Keratinocyte (primary cell): Measurements from ENCODE around the gene NUBP2. TPM values are rescaled to one million over a fixed set of nuclear protein-coding genes. Genes with fewer than 3 reads are reported as not detected.

Experiments used
- DNase-seq: peaks from one replicate; pipeline ENCODE4 v3.0.0-alpha.2; 2011; ENCODE audit warnings: low read depth, missing footprints, low spot score
- FAIRE-seq: peaks from 2 replicates; lab custom pipeline; 2011; peaks lifted over from hg19 to GRCh38; lab: Jason Lieb, UNC
- H2AFZ ChIP-seq: 2 replicates; pipeline ENCODE4 v1.6.0; 2012; ENCODE audit warnings: low read length, control low read depth, inconsistent platforms; ENCODE audit not compliant: control insufficient read depth
- H3K27ac ChIP-seq: 2 replicates; pipeline ENCODE4 v1.5.1; 2011; ENCODE audit warnings: low read length; ENCODE audit not compliant: control insufficient read depth, insufficient read depth
- H3K27me3 ChIP-seq: 3 replicates; pipeline ENCODE4 v1.6.0; 2011; ENCODE audit warnings: low read length; ENCODE audit not compliant: control insufficient read depth, insufficient read depth; ENCODE audit errors: extremely low read depth
- H3K36me3 ChIP-seq, 2 experiments: 2 replicates in 1 of 2; 3 replicates in 1 of 2; pipeline ENCODE4 v1.5.1; 2011; ENCODE audit warnings: low read length in 2 of 2, mild to moderate bottlenecking in 1 of 2; ENCODE audit not compliant: control insufficient read depth in 2 of 2, insufficient read depth in 2 of 2; ENCODE audit errors: extremely low read depth in 1 of 2
- H3K4me1 ChIP-seq: 3 replicates; pipeline ENCODE4 v1.5.1; 2011; ENCODE audit warnings: low read length; ENCODE audit not compliant: control insufficient read depth, insufficient read depth; ENCODE audit errors: extremely low read depth
- H3K4me2 ChIP-seq: 3 replicates; pipeline ENCODE4 v1.6.0; 2011; ENCODE audit warnings: low read depth, low read length; ENCODE audit not compliant: control insufficient read depth, insufficient read depth; ENCODE audit errors: extremely low read depth
- H3K4me3 ChIP-seq, 3 experiments: fragments of 200-600 bp in 1 of 3; sonication (generic) in 1 of 3; 2 replicates in 2 of 3; 3 replicates in 1 of 3; pipeline ENCODE4 v1.5.1; 2011 to 2016; ENCODE audit warnings: low read length in 3 of 3, mild to moderate bottlenecking in 3 of 3, control low read depth in 2 of 3, inconsistent platforms in 1 of 3, low read depth in 1 of 3, mixed read lengths in 1 of 3, mixed run types in 1 of 3, moderate library complexity in 1 of 3; ENCODE audit not compliant: control insufficient read depth in 2 of 3, insufficient read depth in 2 of 3; ENCODE audit errors: extremely low read depth in 1 of 3
- H3K79me2 ChIP-seq: 2 replicates; pipeline ENCODE4 v1.6.0; 2012; ENCODE audit warnings: low read length; ENCODE audit not compliant: control insufficient read depth, insufficient read depth
- H3K9ac ChIP-seq: 3 replicates; pipeline ENCODE4 v1.6.0; 2011; ENCODE audit warnings: low read length; ENCODE audit not compliant: control insufficient read depth, insufficient read depth; ENCODE audit errors: extremely low read depth
- H3K9me1 ChIP-seq: 3 replicates; pipeline ENCODE4 v1.6.0; 2011; ENCODE audit warnings: low read length; ENCODE audit not compliant: control insufficient read depth, insufficient read depth; ENCODE audit errors: extremely low read depth
- H3K9me3 ChIP-seq: 2 replicates; pipeline ENCODE4 v1.5.1; 2012; ENCODE audit warnings: low read depth, low read length; ENCODE audit not compliant: control insufficient read depth
- H4K20me1 ChIP-seq: 3 replicates; pipeline ENCODE4 v1.6.0; 2011; ENCODE audit warnings: low read length; ENCODE audit not compliant: control insufficient read depth, insufficient read depth; ENCODE audit errors: extremely low read depth
- EZH2 ChIP-seq: IDR thresholded peaks from one replicate; pipeline ENCODE4 v1.6.1; 2012; ENCODE audit warnings: inconsistent platforms, mild to moderate bottlenecking, low read length, moderate library complexity
- dilution Hi-C: fragments of 300-500 bp; cut with MboI; formaldehyde crosslinking; loops from one replicate; pipeline ENCODE4 v1.7.0; 2020; ENCODE audit warnings: low sequenced_read_pairs; ENCODE audit not compliant: extremely low pct_ligation_motif_present
- polyA plus RNA-seq, 5 experiments: library from polyadenylated mRNA; depleted of rRNA in 3 of 5; stranded (reverse) in 3 of 5; stranded (forward) in 1 of 5; unstranded in 1 of 5; fragments of >200 nt; gene quantifications; 1 replicate in 1 of 5; 2 replicates in 3 of 5; 3 replicates in 1 of 5; pipeline versions ENCODE4 v1.2.1 to v1.2.3, GENCODE V29; 2011 to 2012; ENCODE audit warnings: missing spikeins in 2 of 5, low read depth in 1 of 5, low replicate concordance in 1 of 5
- TF ChIP-seq, protein P1 (sequence below), 3 experiments: IDR thresholded peaks in 1 of 3; conservative IDR thresholded peaks in 1 of 3; optimal IDR thresholded peaks in 1 of 3; 2 replicates in 2 of 3; 3 replicates in 1 of 3; pipeline versions ENCODE3 to v1.5.1; 2011; ENCODE audit warnings: low read length in 3 of 3, mild to moderate bottlenecking in 3 of 3, moderate library complexity in 2 of 3, control low read depth in 1 of 3, inconsistent platforms in 1 of 3; ENCODE audit not compliant: insufficient read depth in 2 of 3; ENCODE audit errors: extremely low read depth in 1 of 3

Gene NUBP2
- polyA plus RNA-seq, 1 donor (not counting 4 experiments of a cell fraction or from before 2014, with no cell fraction given) = 24.4 TPM

DNA sequence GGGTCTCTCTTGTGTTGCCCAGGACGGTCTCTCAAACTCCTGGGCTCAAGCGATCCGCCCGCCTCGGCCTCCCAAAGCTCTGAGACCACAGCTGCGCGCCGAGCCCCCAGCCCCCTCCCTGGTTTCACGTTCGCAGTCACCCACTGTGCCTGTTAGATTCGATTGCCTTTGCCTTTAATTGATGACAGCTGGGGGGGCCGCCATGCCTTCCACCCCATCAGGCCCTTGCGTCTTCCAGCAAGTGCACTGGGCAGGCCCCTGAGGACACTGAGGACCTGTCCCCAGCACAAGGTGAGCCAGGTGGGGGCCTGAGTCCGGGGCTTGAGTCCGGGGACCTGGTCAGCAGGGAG, 7.5 kb downstream of the NUBP2 start:
- Histone ChIP-seq H3K9me1 (no peaks in the 10 kb centered on the region), H3K9ac (no peak overlapping the region), H3K27ac (no peak overlapping the region), H3K79me2 (peaks cover 25% of the 10 kb centered on the region), H3K4me3 (no peak overlapping the region), H4K20me1 (peaks cover 3% of the 10 kb centered on the region), H2AFZ (no peak overlapping the region), H3K9me3 (no peaks in the 10 kb centered on the region), H3K4me2 (no peak overlapping the region), H3K4me1 (peaks cover 15% of the 10 kb centered on the region), H3K27me3 (no peaks in the 10 kb centered on the region), H3K36me3 (peaks cover 0 to 11% of the 10 kb centered on the region in 2 experiments)
- TF ChIP-seq EZH2 = no peak
- TF ChIP-seq, protein P1, sequence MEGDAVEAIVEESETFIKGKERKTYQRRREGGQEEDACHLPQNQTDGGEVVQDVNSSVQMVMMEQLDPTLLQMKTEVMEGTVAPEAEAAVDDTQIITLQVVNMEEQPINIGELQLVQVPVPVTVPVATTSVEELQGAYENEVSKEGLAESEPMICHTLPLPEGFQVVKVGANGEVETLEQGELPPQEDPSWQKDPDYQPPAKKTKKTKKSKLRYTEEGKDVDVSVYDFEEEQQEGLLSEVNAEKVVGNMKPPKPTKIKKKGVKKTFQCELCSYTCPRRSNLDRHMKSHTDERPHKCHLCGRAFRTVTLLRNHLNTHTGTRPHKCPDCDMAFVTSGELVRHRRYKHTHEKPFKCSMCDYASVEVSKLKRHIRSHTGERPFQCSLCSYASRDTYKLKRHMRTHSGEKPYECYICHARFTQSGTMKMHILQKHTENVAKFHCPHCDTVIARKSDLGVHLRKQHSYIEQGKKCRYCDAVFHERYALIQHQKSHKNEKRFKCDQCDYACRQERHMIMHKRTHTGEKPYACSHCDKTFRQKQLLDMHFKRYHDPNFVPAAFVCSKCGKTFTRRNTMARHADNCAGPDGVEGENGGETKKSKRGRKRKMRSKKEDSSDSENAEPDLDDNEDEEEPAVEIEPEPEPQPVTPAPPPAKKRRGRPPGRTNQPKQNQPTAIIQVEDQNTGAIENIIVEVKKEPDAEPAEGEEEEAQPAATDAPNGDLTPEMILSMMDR (optimal IDR thresholded peaks at IDR 0.05 in 1 of 3, IDR thresholded peaks at IDR 0.05 in 1 of 3, conservative IDR thresholded peaks at IDR 0.05 in 1 of 3; ENCODE audit: extremely low read depth in 1 of 3, insufficient read depth in 2 of 3, low read length in 3 of 3) = no peak
- FAIRE-seq (no peak), DNase-seq (no peak)
- dilution Hi-C loops = no loop called here

GRCh38 chr16:1790611-1791255, 8.0 kb downstream of the NUBP2 start:
- H4K20me1 ChIP-seq = peaks cover 3% of the 10 kb centered on the region
- DNase-seq (no peak), FAIRE-seq (no peak)
- H3K9ac ChIP-seq = no peak overlapping the region
- no peak overlapping the region for H3K4me2 ChIP-seq
- no peak overlapping the region for H3K4me3 ChIP-seq
- H3K4me1 ChIP-seq = peaks cover 15% of the 10 kb centered on the region
- H2AFZ ChIP-seq = no peak overlapping the region
- H3K27me3 ChIP-seq = no peaks in the 10 kb centered on the region
- H3K27ac ChIP-seq = no peak overlapping the region
- H3K79me2 ChIP-seq = peaks cover 21% of the 10 kb centered on the region
- no peaks in the 10 kb centered on the region for H3K9me1 ChIP-seq
- TF ChIP-seq EZH2 = no peak
- TF ChIP-seq, protein P1 (optimal IDR thresholded peaks at IDR 0.05 in 1 of 3, IDR thresholded peaks at IDR 0.05 in 1 of 3, conservative IDR thresholded peaks at IDR 0.05 in 1 of 3; ENCODE audit: extremely low read depth in 1 of 3, insufficient read depth in 2 of 3, low read length in 3 of 3) = no peak
- H3K9me3 ChIP-seq = no peaks in the 10 kb centered on the region
- peaks cover 0 to 11% of the 10 kb centered on the region in 2 experiments for H3K36me3 ChIP-seq
- dilution Hi-C loops = no loop called here
